Tibial artery (tissue), 4 donors: ENCODE data around the gene NCKAP5L.

Experiments used
- DNase-seq, 2 donors: peaks; one replicate each; pipeline ENCODE4 v3.0.0-alpha.2; 2019
- H3K27ac ChIP-seq, 2 donors: fragments of 200-600 bp; sonication (generic) in 1 of 2; 1 replicate in 1 of 2; 2 replicates in 1 of 2; pipeline ENCODE4 v1.5.1; 2018 to 2019; ENCODE audit warnings: mild to moderate bottlenecking in 1 of 2
- H3K27me3 ChIP-seq, 2 donors: fragments of 200-600 bp; sonication (generic) in 1 of 2; one replicate each; pipeline versions ENCODE4 v1.5.1 to v1.6.0; 2016 to 2019
- H3K36me3 ChIP-seq, 3 donors: fragments of 200-600 bp; sonication (generic) in 2 of 3; one replicate each; pipeline ENCODE4 v1.5.1; 2016 to 2019; ENCODE audit warnings: mild to moderate bottlenecking in 2 of 3
- H3K4me1 ChIP-seq, 4 donors: fragments of 200-600 bp; sonication (generic) in 2 of 4; 1 replicate in 3 of 4; 2 replicates in 1 of 4; pipeline ENCODE4 v1.5.1; 2016 to 2019
- H3K4me3 ChIP-seq, 2 donors: fragments of 200-600 bp; sonication (generic) in 1 of 2; 1 replicate in 1 of 2; 2 replicates in 1 of 2; pipeline ENCODE4 v1.5.1; 2018 to 2019; ENCODE audit warnings: mild to moderate bottlenecking in 2 of 2
- H3K9me3 ChIP-seq, 3 donors: fragments of 200-600 bp; sonication (generic) in 1 of 3; one replicate each; pipeline ENCODE4 v1.5.1; 2016 to 2019
- intact Hi-C: fragments of 100-400 bp; cut with DNase I; formaldehyde crosslinking; loops from one replicate; pipeline ENCODE4 v1.15.0; 2023; ENCODE audit warnings: low total_unique reads
- TF ChIP-seq, protein P1 (sequence below), 2 experiments: fragments of 200-600 bp in 1 of 2; fragments of 450-650 bp in 1 of 2; IDR thresholded peaks; one replicate each; pipeline ENCODE4 v1.5.1; 2017 to 2019; ENCODE audit warnings: antibody characterized with exemption in 2 of 2, mild to moderate bottlenecking in 1 of 2, moderate library complexity in 1 of 2

NCKAP5L gene

DNA sequence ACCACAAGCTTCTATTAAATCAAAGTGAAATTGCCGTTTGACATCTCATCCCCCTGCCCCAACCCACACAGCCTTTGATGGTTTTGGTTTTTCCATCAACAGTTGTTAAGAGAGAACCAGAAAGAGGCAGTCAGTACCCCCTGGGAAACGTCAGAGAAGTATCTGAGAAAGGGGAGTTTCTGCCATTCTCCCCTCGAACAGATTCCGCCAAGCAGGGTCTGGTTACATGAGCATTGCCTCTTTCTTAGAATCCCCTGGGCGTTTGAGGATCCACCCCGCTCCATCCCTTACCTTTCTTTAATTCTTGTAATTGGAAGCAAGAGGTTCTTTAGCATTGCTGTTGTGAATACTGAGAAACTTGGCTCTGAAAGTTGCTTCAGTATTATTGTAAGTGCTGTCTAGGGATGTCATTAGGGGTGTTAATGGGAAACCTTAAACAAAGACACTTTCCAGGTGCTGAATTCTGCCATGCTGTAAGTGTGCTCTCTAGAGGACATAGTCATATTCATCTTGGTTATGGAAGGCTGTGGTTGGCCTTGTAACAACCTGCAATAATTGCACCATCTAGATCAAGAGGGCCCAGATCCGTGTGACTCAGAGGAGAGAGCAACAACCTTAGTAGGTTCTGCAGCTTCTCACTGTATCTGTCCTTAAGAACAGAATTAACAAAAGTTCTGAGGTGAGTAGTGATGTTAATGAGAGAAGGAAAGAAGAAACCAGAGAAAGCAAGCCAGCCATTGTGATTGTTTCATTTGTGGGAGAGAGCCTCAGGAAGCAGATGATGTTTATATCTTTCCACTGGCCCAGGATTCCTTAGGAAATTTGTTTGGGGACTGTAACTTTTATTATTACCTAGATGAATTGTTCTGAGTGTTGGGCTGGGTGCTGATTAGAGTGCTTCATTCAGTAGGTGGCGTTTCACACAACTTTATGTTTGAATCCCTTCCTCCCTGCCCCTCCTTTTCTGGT lies 77.9 kb downstream of the NCKAP5L start:
- TF ChIP-seq, protein P1, sequence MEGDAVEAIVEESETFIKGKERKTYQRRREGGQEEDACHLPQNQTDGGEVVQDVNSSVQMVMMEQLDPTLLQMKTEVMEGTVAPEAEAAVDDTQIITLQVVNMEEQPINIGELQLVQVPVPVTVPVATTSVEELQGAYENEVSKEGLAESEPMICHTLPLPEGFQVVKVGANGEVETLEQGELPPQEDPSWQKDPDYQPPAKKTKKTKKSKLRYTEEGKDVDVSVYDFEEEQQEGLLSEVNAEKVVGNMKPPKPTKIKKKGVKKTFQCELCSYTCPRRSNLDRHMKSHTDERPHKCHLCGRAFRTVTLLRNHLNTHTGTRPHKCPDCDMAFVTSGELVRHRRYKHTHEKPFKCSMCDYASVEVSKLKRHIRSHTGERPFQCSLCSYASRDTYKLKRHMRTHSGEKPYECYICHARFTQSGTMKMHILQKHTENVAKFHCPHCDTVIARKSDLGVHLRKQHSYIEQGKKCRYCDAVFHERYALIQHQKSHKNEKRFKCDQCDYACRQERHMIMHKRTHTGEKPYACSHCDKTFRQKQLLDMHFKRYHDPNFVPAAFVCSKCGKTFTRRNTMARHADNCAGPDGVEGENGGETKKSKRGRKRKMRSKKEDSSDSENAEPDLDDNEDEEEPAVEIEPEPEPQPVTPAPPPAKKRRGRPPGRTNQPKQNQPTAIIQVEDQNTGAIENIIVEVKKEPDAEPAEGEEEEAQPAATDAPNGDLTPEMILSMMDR (IDR thresholded peaks at IDR 0.05), result no peak
- Histone ChIP-seq H3K36me3 (peaks cover 18 to 29% (median 28%) of the 10 kb centered on the region in 3 donors), H3K4me1 (peaks cover 0 to 88% (median 50%) of the 10 kb centered on the region in 4 donors), H3K4me3 (no peak overlapping the region), H3K27me3 (no peaks in the 10 kb centered on the region), H3K9me3 (no peaks in the 10 kb centered on the region), H3K27ac (no peak overlapping the region)
- DNase-seq, result no peak
- intact Hi-C loops, result no loop called here

DNA sequence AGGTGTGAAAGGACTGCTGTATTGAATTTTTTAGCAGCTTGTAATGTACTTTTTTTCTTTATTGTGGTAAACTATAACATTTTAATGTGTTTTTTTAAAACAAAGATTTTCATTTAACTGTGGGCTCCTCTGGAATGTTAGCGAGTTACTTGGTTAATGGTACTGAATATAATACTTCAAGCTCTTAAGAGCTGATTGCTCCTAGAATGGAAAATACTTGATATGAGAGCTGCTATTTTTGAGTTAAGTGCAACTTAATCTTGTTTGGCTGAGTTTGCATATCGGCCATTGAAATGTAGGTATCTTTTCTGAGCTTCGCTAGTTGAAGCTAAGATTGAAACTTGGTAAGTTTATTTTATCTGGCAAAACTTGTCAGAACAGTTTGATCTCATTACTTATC lies 79.4 kb downstream of the NCKAP5L start:
- intact Hi-C loops, result loop anchor here (10.0 kb wide), 1 partner anchor 86 kb away; no protein-coding TSS in a partner anchor
- TF ChIP-seq, protein P1 (IDR thresholded peaks at IDR 0.05), result no peak
- Histone ChIP-seq H3K9me3 (no peaks in the 10 kb centered on the region), H3K27ac (no peak overlapping the region), H3K27me3 (no peaks in the 10 kb centered on the region), H3K4me3 (no peak overlapping the region), H3K4me1 (peaks cover 0 to 99% (median 65%) of the 10 kb centered on the region in 4 donors), H3K36me3 (peaks cover 12 to 14% (median 13%) of the 10 kb centered on the region in 3 donors)
- DNase-seq, result no peak

DNA sequence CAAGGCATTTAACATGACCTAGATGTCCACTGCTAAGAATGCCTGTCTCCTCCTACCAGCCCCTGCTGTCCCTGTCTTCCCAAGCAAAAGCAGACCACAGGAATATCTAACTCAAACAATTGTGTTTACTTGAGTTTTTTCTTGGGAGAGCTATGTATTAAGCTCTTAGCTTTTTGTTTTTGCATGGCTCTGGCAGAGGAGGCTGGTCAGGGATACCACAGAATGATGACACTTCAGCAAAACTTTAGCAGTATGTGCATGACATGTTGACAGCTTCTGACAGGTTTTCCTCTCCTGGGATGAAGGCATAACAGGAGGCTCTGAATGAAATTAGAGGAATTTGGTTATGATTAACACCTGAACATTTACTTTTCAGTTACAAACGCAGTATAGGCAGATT lies 79.9 kb downstream of the NCKAP5L start:
- H3K4me3 ChIP-seq, result no peak overlapping the region
- no peak for DNase-seq
- H3K36me3 ChIP-seq, result peaks cover 7 to 9% (median 8%) of the 10 kb centered on the region in 3 donors
- TF ChIP-seq, protein P1 (IDR thresholded peaks at IDR 0.05), result no peak
- intact Hi-C loops, result loop anchor here (10.0 kb wide), 1 partner anchor 86 kb away; no protein-coding TSS in a partner anchor
- H3K4me1 ChIP-seq, result peaks cover 0 to 99% (median 69%) of the 10 kb centered on the region in 4 donors
- H3K9me3 ChIP-seq, result no peaks in the 10 kb centered on the region
- H3K27me3 ChIP-seq, result no peaks in the 10 kb centered on the region
- no peak overlapping the region for H3K27ac ChIP-seq

DNA sequence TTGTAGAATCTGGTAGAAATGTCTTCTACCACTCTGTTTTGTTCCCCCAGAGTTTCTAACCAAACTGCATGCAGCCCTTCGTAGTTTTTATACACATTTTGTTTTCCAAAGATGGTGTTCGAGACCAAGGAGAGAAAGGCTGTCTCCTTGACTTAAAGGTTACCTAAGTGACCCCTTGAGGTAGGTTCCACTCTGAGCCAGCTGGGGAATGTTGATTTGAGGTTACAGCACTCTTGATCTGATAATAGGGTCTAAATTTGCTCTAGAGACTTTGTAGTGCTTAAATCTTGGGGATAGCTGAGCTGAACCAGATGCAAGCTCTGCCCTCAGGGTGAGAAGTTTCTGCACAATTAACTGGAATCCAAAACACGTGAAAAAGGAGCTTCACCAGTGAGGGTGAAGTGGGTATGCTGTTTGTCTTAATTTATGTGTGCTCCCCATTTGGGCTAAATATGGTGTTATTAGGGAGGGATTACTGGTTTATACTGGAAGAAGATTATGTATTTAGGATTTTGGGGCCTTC lies 83.8 kb downstream of the NCKAP5L start:
- intact Hi-C loops, result loop anchor here (5.0 to 10.0 kb wide), 2 partner anchors 90 to 377 kb away; partner anchors contain the start of gene SPATS2

More for the DNA sequence above, 83.8 kb downstream of the NCKAP5L start:
- Histone ChIP-seq H3K4me3 (no peak overlapping the region), H3K9me3 (no peaks in the 10 kb centered on the region), H3K36me3 (no peaks in the 10 kb centered on the region), H3K4me1 (peaks cover 0 to 72% (median 50%) of the 10 kb centered on the region in 4 donors), H3K27ac (peak overlapping the region in 1 of 2 donors; percentile 7), H3K27me3 (no peaks in the 10 kb centered on the region)
- TF ChIP-seq, protein P1 (IDR thresholded peaks at IDR 0.05), result no peak
- no peak for DNase-seq
